ENCODE measurements around the gene NELFE.

Gene NELFE

GRCh38 chr6:31930962-31931361 lies 27.8 kb downstream of the NELFE start:
- TF ChIP-seq, protein P1, sequence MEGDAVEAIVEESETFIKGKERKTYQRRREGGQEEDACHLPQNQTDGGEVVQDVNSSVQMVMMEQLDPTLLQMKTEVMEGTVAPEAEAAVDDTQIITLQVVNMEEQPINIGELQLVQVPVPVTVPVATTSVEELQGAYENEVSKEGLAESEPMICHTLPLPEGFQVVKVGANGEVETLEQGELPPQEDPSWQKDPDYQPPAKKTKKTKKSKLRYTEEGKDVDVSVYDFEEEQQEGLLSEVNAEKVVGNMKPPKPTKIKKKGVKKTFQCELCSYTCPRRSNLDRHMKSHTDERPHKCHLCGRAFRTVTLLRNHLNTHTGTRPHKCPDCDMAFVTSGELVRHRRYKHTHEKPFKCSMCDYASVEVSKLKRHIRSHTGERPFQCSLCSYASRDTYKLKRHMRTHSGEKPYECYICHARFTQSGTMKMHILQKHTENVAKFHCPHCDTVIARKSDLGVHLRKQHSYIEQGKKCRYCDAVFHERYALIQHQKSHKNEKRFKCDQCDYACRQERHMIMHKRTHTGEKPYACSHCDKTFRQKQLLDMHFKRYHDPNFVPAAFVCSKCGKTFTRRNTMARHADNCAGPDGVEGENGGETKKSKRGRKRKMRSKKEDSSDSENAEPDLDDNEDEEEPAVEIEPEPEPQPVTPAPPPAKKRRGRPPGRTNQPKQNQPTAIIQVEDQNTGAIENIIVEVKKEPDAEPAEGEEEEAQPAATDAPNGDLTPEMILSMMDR (IDR thresholded peaks at IDR 0.05), result no peak
- Histone ChIP-seq H3K27ac (no peak overlapping the region), H3K27me3 (peaks cover 17% of the 10 kb centered on the region), H3K4me1 (ENCODE audit: control insufficient read depth in 1 of 2, insufficient read depth in 1 of 2, low read depth in 1 of 2, low read length in 1 of 2) (no peaks in the 10 kb centered on the region), H3K36me3 (no peaks in the 10 kb centered on the region), H3K9me3 (no peaks in the 10 kb centered on the region), H3K4me3 (ENCODE audit: low read depth in 1 of 2, low read length in 1 of 2) (no peak overlapping the region)

GRCh38 chr6:31928672-31928939 lies 30.2 kb downstream of the NELFE start:
- no peaks in the 10 kb centered on the region for H3K4me1 ChIP-seq (ENCODE audit: control insufficient read depth in 1 of 2, insufficient read depth in 1 of 2, low read depth in 1 of 2, low read length in 1 of 2)
- H3K27me3 ChIP-seq, result peaks cover 17% of the 10 kb centered on the region
- H3K36me3 ChIP-seq, result no peaks in the 10 kb centered on the region

GRCh38 chr6:31927863-31928671 lies 30.7 kb downstream of the NELFE start:
- Histone ChIP-seq H3K36me3 (no peaks in the 10 kb centered on the region), H3K4me3 (ENCODE audit: low read depth in 1 of 2, low read length in 1 of 2) (no peak overlapping the region), H3K27ac (no peak overlapping the region), H3K27me3 (peaks cover 17% of the 10 kb centered on the region), H3K9me3 (no peaks in the 10 kb centered on the region), H3K4me1 (ENCODE audit: control insufficient read depth in 1 of 2, insufficient read depth in 1 of 2, low read depth in 1 of 2, low read length in 1 of 2) (no peaks in the 10 kb centered on the region)
- TF ChIP-seq, protein P1 (IDR thresholded peaks at IDR 0.05), result no peak

More at GRCh38 chr6:31928672-31928939, 30.2 kb downstream of the NELFE start:
- Histone ChIP-seq H3K27ac (no peak overlapping the region), H3K4me3 (ENCODE audit: low read depth in 1 of 2, low read length in 1 of 2) (no peak overlapping the region), H3K9me3 (no peaks in the 10 kb centered on the region)
- TF ChIP-seq, protein P1 (IDR thresholded peaks at IDR 0.05), result no peak

DNA sequence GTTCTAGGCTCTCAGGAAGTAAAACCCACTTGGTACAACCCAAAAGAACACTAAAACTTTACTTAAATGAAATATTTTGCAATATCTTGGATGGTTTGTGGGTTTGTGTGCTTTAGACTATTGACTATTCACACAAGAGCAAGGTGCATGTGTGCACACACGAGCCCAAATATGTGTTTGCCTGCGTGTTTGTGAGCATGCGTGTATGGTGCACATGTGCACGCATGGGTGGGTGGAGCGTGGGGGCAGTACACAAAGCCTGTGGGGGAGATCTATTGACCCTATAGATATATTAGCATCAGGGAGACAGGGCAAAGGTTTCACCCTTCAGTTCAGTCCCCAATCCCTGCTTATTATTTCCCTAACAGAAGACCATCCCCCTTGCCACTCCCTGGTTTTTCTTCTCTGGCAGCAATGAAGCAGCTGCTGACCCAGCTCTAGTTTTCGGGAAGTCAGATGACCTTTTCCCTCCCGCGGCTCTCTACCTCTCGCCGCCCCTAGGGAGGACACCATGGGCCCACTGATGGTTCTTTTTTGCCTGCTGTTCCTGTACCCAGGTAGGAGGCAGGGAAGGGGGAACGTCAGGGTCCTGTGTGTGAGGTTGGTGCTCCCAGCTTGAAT lies 31.4 kb downstream of the NELFE start, which contains the start of gene C2:
Gene C2 (plus strand): TSS at position 476 of the 621 bp plus-strand sequence. CDS start 36 bp downstream, at position 512.
- TF ChIP-seq, protein P1 (IDR thresholded peaks at IDR 0.05), result no peak
- Histone ChIP-seq H3K4me1 (ENCODE audit: control insufficient read depth in 1 of 2, insufficient read depth in 1 of 2, low read depth in 1 of 2, low read length in 1 of 2) (no peaks in the 10 kb centered on the region), H3K27ac (no peak within 1 kb of the TSS), H3K36me3 (no peaks in the 10 kb centered on the region), H3K27me3 (peaks cover 17% of the 10 kb centered on the region), H3K4me3 (ENCODE audit: low read depth in 1 of 2, low read length in 1 of 2) (no peak within 1 kb of the TSS), H3K9me3 (no peaks in the 10 kb centered on the region)

- Histone ChIP-seq H3K4me3 (ENCODE audit: low read depth in 1 of 2, low read length in 1 of 2) (no peak overlapping the region), H3K27me3 (peaks cover 10% of the 10 kb centered on the region), H3K36me3 (no peaks in the 10 kb centered on the region), H3K27ac (no peak overlapping the region), H3K4me1 (ENCODE audit: control insufficient read depth in 1 of 2, insufficient read depth in 1 of 2, low read depth in 1 of 2, low read length in 1 of 2) (no peaks in the 10 kb centered on the region), H3K9me3 (no peaks in the 10 kb centered on the region)
- TF ChIP-seq, protein P1 (IDR thresholded peaks at IDR 0.05), result no peak
Measured at GRCh38 chr6:31922942-31923341, 35.8 kb downstream of the NELFE start.
